ENCODE data around the gene NR1I3. TPM values are rescaled to one million over a fixed set of nuclear protein-coding genes. Genes with fewer than 3 reads are reported as not detected.
A peak's percentile ranks its signal among the peaks of the same experiment; 100 is the strongest.

The NR1I3 gene
- total and polyA plus RNA-seq, 2 of the 13 experiments (the other 11 are each of a cell fraction or from before 2014, with no cell fraction given) = 0.62 to 0.95 TPM

GRCh38 chr1:161192476-161193465 is 45.2 kb downstream of the NR1I3 start (continued):
- TF ChIP-seq POGK (CRISPR knock-in tag; conservative IDR thresholded peaks at IDR 0.05) (no peak), ZNF790 (CRISPR knock-in tag; IDR thresholded peaks at IDR 0.05; ENCODE audit: borderline replicate concordance) (no peak), TEF (CRISPR knock-in tag; IDR thresholded peaks at IDR 0.05) (no peak), GATAD2A (CRISPR knock-in tag; IDR thresholded peaks at IDR 0.05) (0 out of 2 replicates have a peak, but pooled peaks have one; percentile 23), ZNF670 (CRISPR knock-in tag; IDR thresholded peaks at IDR 0.05; ENCODE audit: borderline replicate concordance) (no peak), ZNF180 (CRISPR knock-in tag; IDR thresholded peaks at IDR 0.05; ENCODE audit: borderline replicate concordance, low read depth) (no peak), CENPBD1 (CRISPR knock-in tag; IDR thresholded peaks at IDR 0.05; ENCODE audit: borderline replicate concordance, low read depth) (no peak), MAX (IDR thresholded peaks at IDR 0.05) (no peak), ZNF513 (CRISPR knock-in tag; conservative IDR thresholded peaks at IDR 0.05) (0 out of 2 replicates have a peak, but pooled peaks have one; percentile 55), RXRB (CRISPR knock-in tag; IDR thresholded peaks at IDR 0.05; ENCODE audit: borderline replicate concordance) (no peak; the same call in 1 of the 2 replicates), ZFP36L2 (CRISPR knock-in tag; IDR thresholded peaks at IDR 0.05) (no peak), TCF7 (IDR thresholded peaks at IDR 0.05; ENCODE audit: low read depth) (no peak), MEIS1 (CRISPR knock-in tag; IDR thresholded peaks at IDR 0.05; ENCODE audit: borderline replicate concordance) (no peak), ZNF407 (CRISPR knock-in tag; IDR thresholded peaks at IDR 0.05; ENCODE audit: not compliant biosample characterization) (no peak)
